Amygdala (tissue), 56 donors: ENCODE results near the gene STX16.
A peak's percentile ranks its signal among the peaks of the same experiment; 100 is the strongest.

ENCODE experiments used
- DNase-seq, 56 donors: peaks; one replicate each; lab custom pipeline; 2025; lab: John Stamatoyannopoulos, UW

The STX16 gene

DNA sequence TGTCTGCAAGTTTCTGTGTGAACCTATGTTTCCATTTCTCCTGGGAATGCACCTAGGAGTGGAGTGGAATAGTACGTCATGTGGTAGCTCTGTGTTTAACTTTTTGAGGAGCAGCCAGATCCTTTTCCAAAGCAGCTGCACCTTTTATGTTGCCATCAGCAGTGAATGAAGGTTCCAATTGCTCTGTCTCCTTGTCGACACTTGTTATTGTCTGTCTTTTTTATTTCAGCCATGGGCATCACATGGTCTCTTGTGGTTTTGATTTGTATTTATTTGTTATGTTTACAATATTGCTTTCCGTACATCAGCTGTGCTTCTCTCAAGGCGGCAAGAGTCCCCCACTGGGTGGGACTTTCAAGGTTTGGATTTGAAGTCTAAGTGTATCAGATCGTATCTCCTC, 33.9 kb upstream of the STX16 start:
- no peak for DNase-seq

DNA sequence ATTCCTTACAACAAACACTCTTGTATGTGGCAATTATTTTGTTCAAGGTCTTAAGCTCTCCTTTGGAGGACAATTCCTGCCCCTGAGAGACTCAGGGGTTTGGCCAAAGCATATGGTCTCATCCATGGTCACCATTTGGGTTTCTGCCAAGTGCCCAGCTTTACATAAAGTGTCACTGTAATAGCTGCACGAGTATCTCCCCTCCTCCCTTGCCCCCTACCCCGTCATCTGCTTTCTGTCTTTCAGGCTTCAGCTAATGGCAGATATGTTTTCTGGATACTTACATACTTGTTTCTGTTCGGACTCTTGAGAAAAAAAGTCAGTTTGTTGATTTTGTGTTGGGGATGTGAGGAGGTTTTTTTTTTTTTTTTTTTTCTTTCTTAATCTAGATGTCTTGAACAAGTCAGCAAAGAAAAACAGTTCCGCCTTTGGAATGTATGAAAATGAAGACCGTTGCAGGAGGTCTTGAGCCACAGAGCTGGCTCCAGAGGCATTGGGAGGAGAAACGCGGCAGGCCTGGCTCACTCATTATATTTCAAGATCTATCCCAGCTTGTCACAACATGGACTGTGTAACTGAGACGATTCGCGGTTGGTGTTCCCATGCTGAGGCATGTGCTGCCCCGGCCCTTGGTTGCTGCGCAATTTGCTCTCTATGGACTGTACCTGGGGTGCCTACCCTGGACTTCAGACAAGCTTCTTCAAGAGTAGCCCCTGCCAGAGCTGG, 32.6 kb upstream of the STX16 start:
- no peak for DNase-seq

DNA sequence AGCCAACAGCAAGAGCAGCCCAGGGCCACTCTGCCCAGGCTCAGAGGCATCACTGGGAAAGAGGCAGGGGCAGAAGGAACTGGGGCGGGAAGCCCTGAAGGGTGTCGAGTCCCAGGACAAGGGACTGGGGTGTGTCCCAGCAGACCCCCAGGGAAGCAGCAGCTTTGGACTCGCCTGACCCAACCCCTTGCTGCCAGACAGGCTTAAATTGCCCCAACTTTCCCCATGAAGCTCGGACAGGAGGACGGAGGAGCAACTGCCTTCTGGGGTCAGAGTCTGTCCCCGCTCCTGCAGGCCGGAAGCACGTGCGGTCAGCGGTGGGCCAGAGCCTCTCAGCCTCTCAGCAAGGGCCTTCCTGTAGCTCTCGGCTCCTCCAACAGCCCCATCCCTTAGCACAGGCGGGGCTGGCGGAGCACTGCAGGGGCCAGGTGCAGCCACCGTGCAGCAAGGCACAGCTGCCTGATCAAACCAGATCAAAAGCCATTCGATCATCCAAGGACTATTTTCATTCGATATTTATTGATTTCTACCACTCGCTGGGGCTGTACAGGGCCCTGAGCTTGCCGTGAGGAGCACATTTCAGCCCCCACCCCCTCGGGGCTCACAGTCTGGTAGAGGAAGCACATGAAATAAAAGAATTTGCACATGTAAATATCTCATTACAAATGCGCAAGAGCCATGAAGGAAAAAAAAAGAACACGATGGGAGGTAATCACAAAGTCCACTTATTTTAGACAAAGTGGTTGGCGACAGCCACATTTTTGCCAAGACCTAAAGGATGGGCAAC, 31.8 kb upstream of the STX16 start:
- no peak for DNase-seq

DNA sequence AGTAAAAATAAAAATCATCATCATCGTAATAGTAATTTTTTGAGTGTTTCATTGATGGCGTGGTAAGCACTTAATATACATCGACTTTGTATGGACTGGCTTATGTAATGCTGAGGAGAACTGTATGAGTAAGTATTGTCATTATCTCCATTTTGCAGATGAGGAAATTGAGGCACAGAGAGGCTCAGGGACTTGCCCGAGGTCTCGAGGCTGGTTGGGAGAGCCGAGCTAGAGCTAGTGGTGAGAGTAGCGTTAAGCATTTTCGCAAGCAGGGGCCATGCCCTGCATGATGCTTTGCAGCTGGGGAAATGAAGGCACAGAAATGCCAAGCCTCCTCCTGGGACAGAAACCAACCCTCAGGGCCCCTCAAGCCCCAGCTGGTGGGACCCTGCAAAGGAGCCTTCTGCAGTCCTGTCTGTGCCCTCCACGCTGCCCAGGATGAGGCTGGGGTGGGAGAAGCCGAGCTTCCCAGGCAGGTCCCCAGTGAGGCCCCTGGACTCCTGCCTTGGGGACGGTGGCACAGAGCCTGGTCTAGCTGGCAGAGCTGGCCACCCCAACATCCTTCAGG, 31.1 kb upstream of the STX16 start:
- peak in 1 of 56 donors; percentile 5 for DNase-seq

DNA sequence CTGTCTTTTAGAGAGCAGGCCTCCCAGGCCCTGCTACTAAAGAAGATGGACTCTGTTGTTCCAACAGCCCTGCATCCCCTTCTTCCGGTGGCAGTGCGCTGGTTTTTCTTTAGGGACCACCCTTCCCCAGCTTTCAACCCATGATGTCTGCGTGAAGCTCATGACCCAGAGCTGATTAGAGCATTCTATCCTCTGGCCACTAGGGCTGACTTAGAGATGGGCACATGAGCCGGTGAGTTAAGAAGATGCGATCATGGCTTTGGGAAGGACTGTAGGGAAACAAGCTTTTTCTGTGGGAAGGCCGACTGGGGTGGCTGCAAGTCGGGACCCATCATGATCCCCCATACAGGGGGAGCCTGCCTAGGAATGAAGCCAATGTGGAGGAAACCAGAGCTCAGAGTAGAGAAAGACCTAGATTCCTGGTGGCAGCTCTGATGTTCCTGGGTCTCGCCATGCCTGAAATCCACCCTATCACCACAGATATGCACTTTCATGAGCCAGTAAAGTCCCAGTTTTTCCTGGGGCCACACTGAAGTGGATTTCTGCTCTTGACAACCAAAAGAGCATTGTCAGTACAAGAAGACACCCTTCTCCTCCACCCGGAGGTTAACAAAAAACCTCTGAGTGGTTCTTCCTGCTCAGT, 29.1 kb upstream of the STX16 start:
- no peak for DNase-seq

DNA sequence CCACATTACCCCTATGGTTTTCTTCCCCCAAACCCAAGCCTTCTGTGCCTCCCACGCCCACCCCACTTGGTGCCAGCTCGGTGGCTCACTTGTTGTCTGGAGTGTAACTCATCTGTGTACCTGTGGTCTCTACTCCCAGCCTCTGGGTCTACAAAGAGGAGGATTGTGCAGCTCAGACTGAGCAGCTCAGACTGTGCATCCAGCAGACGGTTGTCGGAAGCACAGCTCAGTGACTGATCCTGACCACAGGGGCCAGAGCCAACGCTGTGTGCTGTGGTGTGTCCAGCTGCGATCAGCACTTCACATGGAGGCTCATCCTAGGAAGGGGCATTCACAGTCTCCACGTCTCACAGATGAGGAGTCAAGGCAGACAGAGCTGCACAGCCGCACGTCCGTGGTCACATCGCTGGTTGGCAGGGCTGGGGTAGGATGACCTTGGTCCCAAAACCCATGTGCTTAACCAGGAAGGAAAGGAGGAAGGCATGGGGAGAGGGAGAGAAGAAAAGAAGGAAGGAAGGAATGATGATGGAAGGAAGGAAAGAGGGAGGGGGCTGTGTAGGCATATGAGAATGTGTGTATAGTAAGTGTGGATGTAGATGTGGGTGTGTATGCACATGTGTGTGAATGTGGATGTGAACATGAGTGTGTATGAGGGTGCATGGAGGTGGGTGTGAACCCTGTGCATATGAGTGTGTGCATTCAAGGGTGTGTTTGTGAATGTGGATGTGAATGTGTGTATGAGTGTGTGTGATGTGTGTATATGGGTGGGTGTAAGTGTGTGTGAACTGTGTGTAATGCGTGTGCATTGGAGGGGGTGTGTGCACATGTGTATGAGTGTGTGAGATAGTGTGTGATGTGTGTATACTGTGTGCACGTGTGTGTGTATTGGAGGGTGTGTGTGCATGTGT, 28.2 kb upstream of the STX16 start:
- DNase-seq: no peak

DNA sequence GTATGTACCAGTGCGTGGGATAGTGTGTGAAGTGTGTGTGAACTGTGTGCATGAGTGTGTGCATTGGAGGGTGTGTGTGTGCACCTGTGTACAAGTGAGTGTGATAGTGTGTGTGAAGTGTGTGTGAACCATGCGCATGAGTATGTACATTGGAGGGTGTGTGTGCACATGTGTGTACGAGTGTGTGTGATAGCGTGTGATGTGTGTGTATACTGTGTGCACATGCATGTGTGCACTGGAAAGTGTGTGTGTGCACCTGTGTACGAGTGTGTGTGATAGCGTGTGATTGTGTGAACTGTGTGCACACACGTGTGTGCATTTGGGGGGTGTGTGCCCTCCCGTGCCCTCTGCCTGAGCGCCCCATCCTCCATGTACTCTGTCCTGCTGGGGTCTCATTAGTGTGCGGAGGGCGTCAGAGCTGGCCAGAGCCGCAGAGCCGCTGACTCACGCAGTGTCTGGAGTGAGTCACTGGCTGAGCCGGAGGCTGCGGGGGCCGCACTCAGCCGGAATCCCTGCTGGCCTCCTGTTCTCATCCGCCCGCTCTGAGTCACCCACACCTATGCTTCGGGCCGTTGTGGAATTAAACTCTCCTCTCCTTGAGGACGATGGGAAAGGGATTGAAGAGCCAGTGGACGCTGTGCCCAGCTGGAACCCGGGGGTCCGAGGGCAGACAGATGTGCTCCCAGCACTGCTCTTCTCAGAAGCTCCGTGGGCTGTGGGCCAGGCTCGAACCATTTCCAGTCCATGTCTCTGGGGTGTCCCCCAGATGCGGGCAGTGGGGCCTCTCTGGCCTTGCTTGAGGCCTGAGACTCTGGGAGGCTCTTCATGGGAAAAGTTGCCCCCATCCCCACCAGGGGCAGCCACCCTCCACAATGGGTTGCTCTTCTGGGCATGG, 27.3 kb upstream of the STX16 start:
- peak in 34 of 56 donors; percentile 6 to 67 (median 29) for DNase-seq

DNA sequence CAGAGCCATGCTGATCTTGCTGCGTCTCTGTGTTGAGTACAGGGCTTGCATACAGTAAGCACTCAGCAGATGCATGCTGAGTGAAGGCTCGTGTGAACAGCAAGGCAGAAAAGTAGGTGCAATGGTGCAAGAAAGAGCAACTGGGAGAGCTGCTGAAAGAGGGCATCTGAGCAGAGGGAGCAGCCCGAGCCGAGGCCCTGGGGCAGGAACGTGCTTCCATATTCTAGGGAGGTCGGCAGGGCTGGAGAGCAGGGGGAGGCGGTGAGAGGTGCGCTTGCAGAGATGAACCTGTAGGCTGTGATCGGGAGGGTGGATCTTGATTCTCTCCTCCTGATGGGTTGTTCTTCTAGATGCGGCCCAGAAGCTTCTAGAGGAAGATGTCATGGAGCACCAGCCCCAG, 26.4 kb upstream of the STX16 start:
- DNase-seq: no peak

DNA sequence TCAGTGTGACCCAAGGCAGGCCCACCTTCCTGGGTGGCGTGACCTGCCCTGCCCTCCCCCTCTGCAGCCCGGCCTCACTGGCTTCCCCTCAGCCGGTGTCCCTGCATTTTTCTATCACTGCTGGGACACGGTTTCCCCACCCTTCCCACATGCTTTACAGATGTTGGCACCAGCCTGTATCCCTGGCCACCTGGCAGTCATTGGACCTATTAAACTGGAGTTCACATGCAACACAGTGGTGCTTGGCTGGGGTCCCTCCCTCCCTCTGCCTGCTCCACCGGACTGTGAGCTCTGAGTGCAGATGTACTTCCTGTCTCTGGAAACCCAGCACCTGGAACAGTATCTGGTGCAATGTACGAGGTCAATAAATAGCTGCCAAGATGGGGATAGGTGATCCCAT, 25.5 kb upstream of the STX16 start:
- DNase-seq: no peak

DNA sequence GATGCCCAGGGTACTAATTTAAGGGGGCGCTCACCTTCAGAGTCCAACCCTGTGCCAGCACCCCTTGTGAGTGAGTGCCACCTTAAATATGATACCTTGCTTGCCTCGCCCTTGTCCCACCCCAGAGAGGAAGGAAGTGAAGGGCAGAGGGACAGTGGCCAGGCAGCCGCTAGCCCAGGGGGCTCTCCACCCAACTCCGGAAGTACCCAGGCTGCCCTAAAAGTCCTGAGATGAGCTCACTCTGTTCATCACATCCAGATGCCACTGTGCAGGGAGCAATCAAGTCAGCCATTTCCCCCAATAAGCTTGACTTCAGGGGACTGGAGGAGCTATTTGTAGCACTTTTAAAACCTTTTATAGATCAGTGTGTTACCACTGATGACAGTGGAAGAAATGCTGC, 25.0 kb upstream of the STX16 start:
- no peak for DNase-seq

DNA sequence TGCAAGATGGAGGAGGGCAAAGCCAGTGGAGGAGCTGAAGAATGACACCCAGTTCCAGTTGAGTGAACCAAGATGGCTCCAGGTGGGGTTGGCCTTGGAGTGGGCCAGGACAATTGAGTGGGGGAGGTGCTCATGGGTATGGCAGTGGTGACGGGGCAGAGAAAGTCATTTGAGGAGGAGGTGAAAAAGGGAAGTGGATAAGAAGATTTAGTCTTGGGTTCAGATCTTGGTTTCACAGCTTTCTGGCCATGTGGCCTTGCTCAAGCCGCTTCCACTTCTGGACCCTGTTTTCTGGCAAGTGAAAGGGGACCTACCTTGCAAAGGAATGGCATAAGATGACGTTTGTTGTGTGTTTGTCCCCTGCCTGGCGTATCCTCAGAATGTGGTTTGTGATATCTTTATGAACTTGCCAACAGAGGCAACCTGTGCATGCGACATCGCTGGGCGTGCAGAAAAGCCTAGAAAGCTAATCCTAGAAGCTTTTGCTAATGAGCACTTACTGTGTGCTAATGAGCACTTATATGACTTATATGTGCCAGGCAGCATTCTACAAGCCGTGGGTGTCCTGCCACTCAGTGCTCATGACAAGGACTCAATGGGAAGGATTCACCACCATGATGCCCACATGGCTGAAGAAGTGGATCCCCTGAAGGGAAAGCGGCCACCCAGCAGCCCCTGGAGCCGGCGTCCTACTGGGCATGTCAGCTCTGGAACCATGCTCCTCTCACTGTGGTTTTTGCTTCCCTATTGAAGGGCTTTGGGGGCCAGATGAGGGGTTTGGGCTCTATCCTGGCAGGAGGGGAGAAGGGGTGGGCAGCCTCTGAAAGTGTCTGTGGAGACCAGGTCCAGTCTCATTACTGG, 23.6 kb upstream of the STX16 start:
- DNase-seq: no peak

DNA sequence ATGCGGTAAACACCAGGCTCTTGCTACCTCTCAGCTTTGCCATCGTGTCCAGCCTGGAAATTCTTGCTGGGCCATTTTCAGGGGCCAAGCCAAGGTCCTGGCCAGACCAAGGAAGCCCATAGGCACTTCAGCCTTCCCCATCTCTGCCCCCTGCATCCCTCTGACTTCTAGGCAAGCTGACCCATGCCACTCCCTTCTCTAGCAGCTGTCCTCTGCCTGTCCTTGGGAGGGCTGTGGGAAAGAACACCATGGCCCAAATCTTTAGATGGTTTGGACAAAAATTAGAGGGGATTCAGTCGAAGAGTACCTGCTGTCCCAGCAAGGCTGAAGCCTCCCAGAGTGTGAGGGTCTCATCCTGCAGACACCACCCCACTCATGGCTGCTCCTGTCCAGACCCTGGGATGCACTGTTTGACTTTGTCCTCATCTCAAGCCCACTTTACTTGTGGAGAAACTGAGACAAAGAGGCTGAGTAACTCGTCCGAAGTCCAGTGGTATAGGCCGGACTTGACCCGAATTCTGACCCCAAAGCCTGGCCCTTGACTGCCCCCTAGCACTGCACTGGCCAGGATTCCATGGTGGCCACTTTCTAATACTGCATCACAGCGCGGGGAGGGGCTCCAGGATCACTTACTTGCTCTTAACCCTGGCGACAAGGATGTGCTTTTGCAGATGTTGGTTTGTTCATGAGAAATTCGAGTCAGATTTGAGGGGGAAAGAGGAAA, 22.4 kb upstream of the STX16 start:
- DNase-seq: no peak

DNA sequence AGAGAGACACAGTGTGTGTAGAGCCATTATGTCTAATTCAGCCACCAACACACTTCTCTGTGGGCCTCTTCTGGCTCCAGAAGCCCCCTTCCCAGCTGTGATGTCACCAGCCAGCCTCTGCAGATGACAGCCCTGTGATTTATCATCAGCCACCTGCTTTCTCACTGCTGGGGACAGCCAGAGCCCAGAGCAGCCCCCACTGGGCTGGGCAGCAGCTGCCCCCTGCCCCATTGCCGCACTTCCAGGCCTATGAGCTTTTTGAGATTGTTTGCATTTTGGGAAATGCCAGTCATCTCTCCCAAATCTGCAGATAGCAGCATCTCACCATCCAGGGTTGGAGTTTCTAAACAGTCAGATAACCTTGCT, 21.9 kb upstream of the STX16 start:
- DNase-seq: no peak

DNA sequence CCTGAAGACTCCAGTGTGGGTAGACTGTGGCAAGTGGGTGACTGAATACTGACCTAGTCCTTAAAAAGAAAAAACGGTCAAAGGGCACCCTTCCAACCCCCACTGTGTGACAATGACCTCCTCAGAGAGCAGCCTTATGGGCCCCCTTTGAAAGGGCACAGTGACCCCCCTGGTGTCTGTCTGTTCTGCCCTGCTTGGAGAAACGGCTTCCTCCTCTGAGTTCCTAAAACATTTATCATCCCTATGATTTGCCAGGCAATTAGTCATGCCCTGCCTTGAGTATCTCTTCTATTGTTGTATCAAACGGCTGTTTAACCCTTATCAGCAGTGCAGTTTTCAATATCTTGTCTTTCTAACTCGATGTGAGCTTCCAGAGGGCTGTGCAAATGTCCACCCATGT, 21.0 kb upstream of the STX16 start:
- DNase-seq: no peak

DNA sequence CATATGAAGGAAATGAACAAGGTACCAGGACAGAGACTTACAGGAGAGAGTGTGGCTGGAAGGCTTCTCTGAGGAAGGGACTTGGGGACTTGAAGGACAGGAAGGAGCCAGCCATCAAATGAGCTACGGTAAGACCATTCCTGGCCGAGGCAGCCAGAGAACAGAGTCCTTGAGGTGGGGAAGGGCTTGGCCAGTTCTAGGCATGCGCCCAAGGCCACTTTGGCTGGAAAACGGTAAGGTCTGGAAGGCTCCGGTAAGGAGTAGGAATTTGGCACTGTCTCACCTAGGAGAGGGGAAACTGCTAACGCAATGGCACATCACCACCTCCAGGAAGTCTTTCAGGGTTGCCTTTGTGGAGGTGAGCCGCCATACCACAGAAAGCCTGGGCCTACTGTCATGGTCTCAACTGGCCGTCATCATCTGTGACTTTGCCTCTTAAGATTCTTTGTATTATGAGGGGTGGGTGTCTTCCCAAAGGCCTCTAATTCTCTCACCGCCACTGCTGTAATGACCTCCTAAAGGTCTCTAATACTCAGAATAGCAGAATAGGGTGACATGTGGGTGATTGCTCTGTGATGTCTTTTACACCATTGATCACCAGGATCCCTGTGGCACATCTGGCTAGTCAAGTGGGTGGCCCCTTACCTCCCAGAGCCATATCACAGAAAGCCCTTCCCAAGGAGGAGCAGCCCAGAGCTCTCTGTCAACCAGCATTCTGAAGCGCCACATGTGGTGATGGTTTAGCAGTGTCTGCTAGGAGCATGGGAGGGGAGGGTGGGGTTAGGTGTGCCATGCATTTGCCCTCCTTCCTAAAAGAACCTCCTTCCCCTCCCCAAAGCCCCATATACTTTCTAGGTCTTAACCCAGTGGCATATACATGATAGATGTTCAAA, 17.7 kb upstream of the STX16 start:
- no peak for DNase-seq

DNA sequence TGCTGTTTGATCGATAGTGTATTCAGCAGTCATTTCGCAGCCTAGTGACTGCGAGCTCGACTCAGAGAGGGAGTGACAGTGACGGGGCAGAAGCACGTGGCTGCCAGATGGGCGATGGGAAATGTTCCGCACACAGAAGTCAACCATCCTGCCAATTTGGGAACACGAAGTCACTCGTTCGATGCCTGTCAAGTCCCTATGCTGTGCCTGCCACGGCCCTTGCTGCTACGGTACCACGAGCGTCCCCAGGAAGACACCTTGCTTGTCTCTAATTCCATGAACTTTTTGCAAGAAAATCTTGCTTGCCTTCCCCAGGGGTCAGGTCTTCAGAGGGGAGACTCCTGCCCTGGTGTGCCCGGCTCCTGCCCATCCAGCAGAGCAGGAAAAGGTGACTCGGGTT, 17.0 kb upstream of the STX16 start:
- no peak for DNase-seq
